GM15510 (cell line): ENCODE measurements around the gene SCPEP1.

ENCODE experiments used
- POLR2A ChIP-seq: IDR thresholded peaks from 3 replicates; pipeline ENCODE4 v1.6.1; 2011; ENCODE audit warnings: borderline replicate concordance; ENCODE audit not compliant: insufficient read length; ENCODE audit errors: extremely low read depth

The SCPEP1 gene

DNA sequence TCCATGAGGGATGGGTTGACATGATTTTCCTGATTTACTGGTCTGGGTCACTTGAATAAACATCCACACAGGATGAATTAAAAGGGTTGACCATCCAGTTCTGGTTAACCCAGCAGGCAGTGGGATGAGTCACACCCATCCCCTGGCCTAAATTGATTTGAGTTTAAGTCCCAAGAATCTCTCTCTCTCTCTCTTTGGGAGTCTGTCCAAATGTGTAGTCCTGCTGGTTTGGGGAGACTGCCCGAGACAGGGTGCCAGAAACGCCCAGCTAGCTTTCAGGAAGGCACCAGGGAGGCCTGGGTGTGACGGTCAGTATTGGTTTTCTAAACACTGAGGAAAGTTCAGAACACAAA lies 38.8 kb downstream of the SCPEP1 start:
- no peak for TF ChIP-seq POLR2A

- no peak for TF ChIP-seq POLR2A
Measured at GRCh38 chr17:57017625-57018024, 39.7 kb downstream of the SCPEP1 start.

- TF ChIP-seq POLR2A, result no peak
Measured at GRCh38 chr17:57020208-57020607, 42.3 kb downstream of the SCPEP1 start.

- TF ChIP-seq POLR2A, result no peak
Measured at GRCh38 chr17:57021226-57021940, 43.5 kb downstream of the SCPEP1 start.

DNA sequence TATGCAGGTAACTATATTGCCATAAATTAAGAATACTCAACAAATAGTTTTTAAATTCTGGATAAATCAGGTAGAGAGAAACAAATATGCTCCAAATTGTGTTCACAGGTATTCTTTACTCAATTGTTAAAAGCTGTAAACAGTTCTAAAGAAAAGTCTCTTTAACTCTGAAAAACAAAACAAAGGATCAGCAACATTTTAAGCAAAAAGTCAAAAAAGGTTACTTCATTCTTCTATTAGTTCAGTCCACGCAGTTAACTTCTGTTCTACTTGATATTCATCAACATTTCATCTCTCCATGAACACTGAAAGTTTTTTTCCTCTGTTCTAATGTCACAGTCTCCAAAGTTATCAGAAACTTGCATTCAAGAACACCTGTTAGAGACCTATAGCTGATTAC lies 47.9 kb downstream of the SCPEP1 start:
- no peak for TF ChIP-seq POLR2A

DNA sequence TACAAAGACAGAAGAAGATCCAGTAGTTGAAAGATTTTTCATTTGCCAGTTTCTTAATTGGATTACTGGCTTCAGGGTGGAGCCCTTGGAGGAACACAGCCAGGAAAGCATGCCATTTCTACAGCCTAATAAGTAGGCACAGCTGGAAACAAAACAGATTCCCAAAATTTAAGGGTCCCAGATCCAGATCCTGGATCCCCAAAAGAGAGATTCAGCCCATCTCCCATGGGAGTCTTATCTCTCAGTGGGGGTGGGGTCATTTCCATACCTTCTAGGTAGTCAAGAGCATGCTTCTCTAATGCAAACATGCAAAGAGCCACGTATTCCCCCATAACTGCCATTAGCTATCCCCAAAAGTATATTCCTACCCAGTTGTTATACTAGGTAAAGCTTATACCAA lies 49.9 kb downstream of the SCPEP1 start:
- no peak for TF ChIP-seq POLR2A

DNA sequence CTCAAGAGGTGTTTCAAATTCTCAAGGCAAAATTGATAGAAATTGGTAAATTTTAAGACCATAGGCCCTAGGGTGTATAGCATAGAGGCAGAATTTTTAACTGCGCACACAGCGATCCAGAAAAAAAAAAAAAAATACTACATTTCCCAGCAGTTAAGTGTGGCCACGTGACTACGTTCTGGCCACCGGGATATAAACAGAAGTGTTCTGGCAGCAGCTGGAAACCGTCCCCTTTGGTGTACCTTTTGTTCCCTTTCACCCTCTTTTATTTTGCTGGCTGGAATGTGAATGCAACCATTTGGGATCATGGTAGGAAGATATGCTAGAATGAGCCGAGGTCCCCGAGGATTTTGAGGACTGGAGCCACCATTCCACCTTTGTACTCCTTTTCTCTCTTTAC lies 54.4 kb downstream of the SCPEP1 start:
- TF ChIP-seq POLR2A, result no peak

DNA sequence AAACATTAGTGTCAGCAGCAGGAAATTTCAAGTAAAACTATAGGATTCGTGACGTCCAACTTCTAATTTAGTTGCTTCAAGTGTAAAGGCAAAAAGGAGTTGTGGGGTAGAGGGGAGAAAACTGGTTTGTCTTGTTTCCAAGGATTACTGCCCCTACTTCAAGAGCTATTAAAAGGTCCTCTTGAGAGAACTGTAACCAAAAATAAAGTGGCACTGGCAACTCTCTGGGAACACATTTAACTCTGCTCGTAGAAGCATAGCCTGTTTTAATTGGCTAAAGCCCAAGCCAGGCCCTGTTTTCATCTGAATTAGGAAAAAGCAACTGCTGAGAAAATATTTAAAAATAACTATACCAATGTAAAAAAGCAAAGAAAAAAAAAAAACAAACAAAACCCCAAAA lies 55.4 kb downstream of the SCPEP1 start:
- TF ChIP-seq POLR2A, result no peak

- no peak for TF ChIP-seq POLR2A
Measured at GRCh38 chr17:57034807-57035754, 57.1 kb downstream of the SCPEP1 start.

DNA sequence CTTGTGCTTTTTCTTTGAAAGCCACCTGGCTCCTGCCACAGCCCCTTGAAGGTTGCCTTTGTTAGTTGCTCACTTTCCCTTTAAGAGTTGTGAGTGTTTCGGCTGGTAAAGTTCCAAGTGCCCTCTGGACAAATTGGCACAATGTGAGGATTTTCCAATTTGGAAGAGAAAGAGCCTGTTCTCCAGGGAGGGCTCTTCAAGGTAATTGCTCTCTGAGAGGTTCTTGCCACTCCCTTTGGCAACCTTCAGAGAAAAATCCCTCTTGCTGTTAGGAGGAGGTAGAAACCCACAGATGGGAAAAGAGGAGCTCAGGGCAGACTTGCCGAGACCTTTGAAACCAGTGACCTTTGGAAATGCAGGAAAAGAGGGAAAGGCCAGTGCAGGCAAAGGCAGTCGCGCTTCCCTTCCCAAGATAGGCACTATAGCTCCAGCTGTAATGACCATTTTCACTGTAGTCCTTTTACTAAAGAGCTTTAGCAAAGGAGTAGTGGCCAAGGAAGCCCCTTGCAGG lies 58.1 kb downstream of the SCPEP1 start:
- TF ChIP-seq POLR2A, result no peak

DNA sequence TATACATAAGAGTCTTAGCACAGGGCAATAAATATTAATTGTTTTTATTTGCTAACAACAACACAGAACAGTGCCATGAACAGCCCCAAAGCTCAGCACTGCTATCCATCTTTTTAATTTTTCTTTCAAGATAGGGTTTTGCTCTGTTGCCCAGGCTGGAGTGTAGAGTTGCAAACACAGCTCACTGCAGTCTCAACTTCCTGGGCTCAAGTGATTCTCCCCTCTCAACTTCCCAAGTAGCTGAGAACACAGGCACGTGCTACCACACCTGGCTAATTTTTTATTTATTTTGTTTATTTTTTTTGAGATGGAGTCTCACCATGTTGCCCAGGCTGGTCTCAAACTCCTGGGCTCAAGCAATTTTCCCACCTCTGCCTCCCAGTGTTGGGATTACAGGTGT lies 59.5 kb downstream of the SCPEP1 start:
- no peak for TF ChIP-seq POLR2A

DNA sequence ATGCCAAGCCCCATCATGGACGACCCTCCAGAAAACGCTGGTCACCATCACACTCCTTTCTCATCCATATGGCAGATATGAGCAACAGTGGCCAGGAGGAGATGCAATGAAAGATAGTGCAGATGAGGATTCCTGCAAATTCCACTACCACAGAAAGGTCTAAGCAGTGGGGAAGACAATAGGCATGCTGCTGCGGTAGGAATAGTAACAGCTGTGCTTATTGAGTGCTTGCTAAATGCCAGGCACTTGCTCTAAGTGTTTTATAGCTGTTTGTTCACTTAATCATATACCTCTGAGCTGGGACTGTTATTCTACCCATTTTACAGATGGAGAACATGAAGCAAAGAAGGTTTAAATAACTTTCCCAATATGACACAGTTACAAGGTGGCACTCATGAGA lies 60.6 kb downstream of the SCPEP1 start:
- no peak for TF ChIP-seq POLR2A

DNA sequence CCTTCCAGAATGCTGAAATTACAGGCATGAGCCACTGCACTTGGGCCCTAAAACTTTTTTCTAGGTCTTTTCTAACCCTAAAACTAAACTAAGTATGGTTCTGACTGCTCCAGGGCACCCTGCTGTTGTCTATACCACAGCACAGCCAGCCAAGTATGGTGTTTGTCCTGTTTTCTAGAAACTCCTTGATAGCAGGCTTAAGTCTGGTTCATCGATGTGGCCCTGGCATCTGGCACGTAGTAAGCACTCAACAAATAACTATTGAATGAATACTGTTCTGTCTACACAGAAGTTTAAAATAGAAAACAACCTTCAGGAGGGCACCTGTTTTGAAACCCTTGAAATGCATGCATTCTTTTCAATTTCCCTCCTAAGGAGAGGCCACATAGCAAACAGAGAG lies 62.6 kb downstream of the SCPEP1 start:
- TF ChIP-seq POLR2A, result no peak

DNA sequence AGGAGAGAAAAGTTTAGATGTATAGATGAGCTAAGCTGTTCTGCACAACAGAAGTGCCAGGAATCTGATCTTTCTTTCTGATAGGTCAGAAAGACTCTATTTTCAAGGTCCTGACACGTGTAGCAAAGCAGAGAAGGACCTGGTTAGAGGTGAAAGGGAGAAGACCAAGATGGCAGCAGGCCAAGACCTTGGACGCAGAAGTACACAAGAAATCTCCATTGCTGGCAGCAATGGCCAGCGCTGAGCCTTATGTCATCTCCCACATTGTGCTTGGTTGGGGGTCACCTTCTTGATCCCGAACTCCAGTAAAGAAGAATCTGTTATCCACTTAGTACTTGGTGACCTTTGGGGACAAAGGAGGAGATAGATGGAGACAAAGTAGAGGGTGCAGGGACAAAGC lies 65.3 kb downstream of the SCPEP1 start:
- TF ChIP-seq POLR2A, result no peak

DNA sequence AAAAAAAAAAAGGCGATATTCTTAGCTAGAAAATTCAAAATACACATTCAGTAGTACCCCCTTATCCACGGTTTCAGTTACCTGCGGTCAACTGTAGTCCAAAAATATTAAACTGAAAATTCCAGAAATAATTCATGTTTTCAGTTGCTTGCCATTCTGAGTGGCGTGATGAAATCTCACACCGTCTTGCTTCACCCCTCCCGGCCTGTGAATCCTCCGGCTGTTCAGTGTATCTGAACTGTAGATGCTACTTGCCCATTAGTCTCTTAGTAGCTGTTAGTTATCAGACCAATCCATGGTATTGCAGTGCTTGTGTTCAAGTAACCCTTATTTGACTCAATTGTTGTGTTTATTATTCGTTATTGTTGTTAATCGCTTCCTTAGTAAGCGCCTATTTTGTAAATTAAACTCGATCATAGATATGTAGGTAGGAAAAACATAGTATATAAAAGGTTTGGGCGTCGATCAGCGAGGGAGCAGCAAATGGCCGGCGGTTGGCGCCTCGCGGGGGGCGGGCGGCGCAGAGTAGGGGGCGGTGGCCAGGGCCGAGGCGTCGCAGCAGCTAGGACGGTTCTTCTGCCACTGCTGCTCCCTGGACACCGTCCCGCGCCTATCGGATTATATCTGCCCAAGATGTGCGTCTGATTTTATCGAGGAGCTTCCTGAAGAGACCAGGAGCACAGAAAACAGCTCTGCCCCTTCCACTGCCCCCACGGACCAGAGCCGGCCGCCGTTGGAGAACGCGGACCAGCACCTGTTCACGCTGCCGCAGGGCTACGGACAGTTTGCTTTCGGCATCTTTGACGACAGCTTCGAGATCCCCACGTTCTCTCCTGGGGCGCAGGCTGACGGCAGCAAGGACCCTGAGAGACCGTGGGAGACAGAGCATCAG lies 67.3 kb downstream of the SCPEP1 start:
- TF ChIP-seq POLR2A, result no peak
